Liver (tissue), 9 donors: ENCODE measurements around the gene PIGW. TPM values are rescaled to one million over a fixed set of nuclear protein-coding genes. Genes with fewer than 3 reads are reported as not detected.

Source experiments
- DNase-seq: peaks from one replicate; pipeline ENCODE4 v3.0.0-alpha.2; 2017; ENCODE audit warnings: low spot score
- H3K27ac ChIP-seq, 2 donors: one replicate each; pipeline ENCODE4 v1.7.0; 2013; ENCODE audit warnings: inconsistent platforms in 2 of 2, low read length in 2 of 2, control low read depth in 1 of 2, low read depth in 1 of 2, mild to moderate bottlenecking in 1 of 2
- H3K27me3 ChIP-seq, 4 donors: one replicate each; pipeline versions ENCODE4 v1.6.1 to v1.7.0; 2013; ENCODE audit warnings: low read length in 3 of 4, inconsistent platforms in 1 of 4, mild to moderate bottlenecking in 1 of 4, moderate library complexity in 1 of 4; ENCODE audit not compliant: control insufficient read depth in 4 of 4, insufficient read depth in 4 of 4
- H3K36me3 ChIP-seq, 4 donors: one replicate each; pipeline versions ENCODE4 v1.6.1 to v1.7.0; 2013; ENCODE audit warnings: low read length in 3 of 4, mild to moderate bottlenecking in 3 of 4, low read depth in 1 of 4, moderate library complexity in 1 of 4; ENCODE audit not compliant: control insufficient read depth in 4 of 4, insufficient read depth in 3 of 4
- H3K4me1 ChIP-seq, 4 donors: one replicate each; pipeline versions ENCODE4 v1.6.1 to v1.7.0; 2013; ENCODE audit warnings: low read length in 3 of 4, mild to moderate bottlenecking in 3 of 4, moderate library complexity in 1 of 4; ENCODE audit not compliant: control insufficient read depth in 4 of 4, insufficient read depth in 4 of 4
- H3K4me3 ChIP-seq, 3 donors: one replicate each; pipeline versions ENCODE4 v1.6.1 to v1.7.0; 2013; ENCODE audit warnings: low read length in 3 of 3, control low read depth in 1 of 3, low read depth in 1 of 3, mild to moderate bottlenecking in 1 of 3
- H3K9ac ChIP-seq, 2 donors: one replicate each; pipeline ENCODE4 v1.7.0; 2013; ENCODE audit warnings: low read length in 2 of 2, mild to moderate bottlenecking in 2 of 2, moderate library complexity in 2 of 2, control low read depth in 1 of 2, low read depth in 1 of 2
- H3K9me3 ChIP-seq, 4 donors: one replicate each; pipeline versions ENCODE4 v1.6.1 to v1.7.0; 2013; ENCODE audit warnings: low read length in 3 of 4; ENCODE audit not compliant: control insufficient read depth in 4 of 4
- ATF3 ChIP-seq: IDR thresholded peaks from 2 replicates; pipeline ENCODE4 v1.6.1; 2016; ENCODE audit warnings: antibody characterized with exemption
- CTCF ChIP-seq: fragments of 150-350 bp; IDR thresholded peaks from 2 replicates; pipeline ENCODE4 v1.5.1; 2017; ENCODE audit warnings: improper control_type of control experiment, low read depth, low read length; ENCODE audit not compliant: missing input control
- GABPA ChIP-seq, 2 donors: IDR thresholded peaks in 1 of 2; conservative IDR thresholded peaks in 1 of 2; 2 replicates each; pipeline ENCODE4 v1.6.1; 2016; ENCODE audit warnings: antibody characterized with exemption in 2 of 2, mild to moderate bottlenecking in 1 of 2, moderate library complexity in 1 of 2
- HNF4A ChIP-seq, 2 donors: conservative IDR thresholded peaks; 2 replicates each; pipeline ENCODE4 v1.6.1; 2016; ENCODE audit warnings: antibody characterized with exemption in 2 of 2, mild to moderate bottlenecking in 2 of 2
- HNF4G ChIP-seq: IDR thresholded peaks from 2 replicates; pipeline ENCODE4 v1.6.1; 2016; ENCODE audit warnings: antibody characterized with exemption
- JUND ChIP-seq, 2 donors: IDR thresholded peaks; 2 replicates each; pipeline ENCODE4 v1.6.1; 2016; ENCODE audit warnings: antibody characterized with exemption in 2 of 2
- NR2F2 ChIP-seq: IDR thresholded peaks from 2 replicates; pipeline ENCODE4 v1.6.1; 2016; ENCODE audit warnings: antibody characterized with exemption
- RAD21 ChIP-seq, 2 donors: IDR thresholded peaks; 2 replicates each; pipeline ENCODE4 v1.6.1; 2016; ENCODE audit warnings: antibody characterized with exemption in 2 of 2, mild to moderate bottlenecking in 2 of 2
- REST ChIP-seq: IDR thresholded peaks from 2 replicates; pipeline ENCODE4 v1.6.1; 2016; ENCODE audit warnings: antibody characterized with exemption, mild to moderate bottlenecking
- RXRA ChIP-seq, 2 donors: IDR thresholded peaks; 2 replicates each; pipeline ENCODE4 v1.6.1; 2017 to 2018; ENCODE audit warnings: antibody characterized with exemption in 2 of 2, mild to moderate bottlenecking in 1 of 2
- SP1 ChIP-seq: IDR thresholded peaks from 2 replicates; pipeline ENCODE4 v1.6.1; 2018; ENCODE audit warnings: antibody characterized with exemption, mild to moderate bottlenecking
- WGBS: extraction: QIAGEN DNeasy Blood & Tissue Kit; methylation state at CpG from one replicate; pipeline ENCODE4 v1.1.7; 2013; 5-methylcytosine and 5-hydroxymethylcytosine counted together
- polyA plus RNA-seq, 2 donors: library from polyadenylated mRNA; stranded (reverse) in 1 of 2; unstranded in 1 of 2; fragments of 200-250 nt in 1 of 2; fragments of >200 nt in 1 of 2; fragmentation: Nextera tagmentation in 1 of 2; extraction: Ambion mirVana in 1 of 2; gene quantifications; one replicate each; pipeline versions ENCODE4 v1.2.1 to v1.2.3, GENCODE V29; 2013 to 2015
- total RNA-seq, 2 donors: library from RNA; depleted of rRNA; stranded (reverse); fragments of >200 nt; gene quantifications; one replicate each; pipeline ENCODE4 v1.2.3, GENCODE V29; 2014
- TF ChIP-seq, protein P1 (sequence below): IDR thresholded peaks from 2 replicates; pipeline ENCODE4 v1.6.1; 2016; ENCODE audit warnings: antibody characterized with exemption
- TF ChIP-seq, protein P2 (sequence below): IDR thresholded peaks from 2 replicates; pipeline ENCODE4 v1.6.1; 2016; ENCODE audit warnings: antibody characterized with exemption
- donor health status: healthy.
- donor health status: healthy.
- donor health status: healthy.
- donor health status: healthy.
- donor health status: healthy.

Gene PIGW
- total and polyA plus RNA-seq, 4 donors = 3.2 to 9.6 (median 6.1) TPM

DNA sequence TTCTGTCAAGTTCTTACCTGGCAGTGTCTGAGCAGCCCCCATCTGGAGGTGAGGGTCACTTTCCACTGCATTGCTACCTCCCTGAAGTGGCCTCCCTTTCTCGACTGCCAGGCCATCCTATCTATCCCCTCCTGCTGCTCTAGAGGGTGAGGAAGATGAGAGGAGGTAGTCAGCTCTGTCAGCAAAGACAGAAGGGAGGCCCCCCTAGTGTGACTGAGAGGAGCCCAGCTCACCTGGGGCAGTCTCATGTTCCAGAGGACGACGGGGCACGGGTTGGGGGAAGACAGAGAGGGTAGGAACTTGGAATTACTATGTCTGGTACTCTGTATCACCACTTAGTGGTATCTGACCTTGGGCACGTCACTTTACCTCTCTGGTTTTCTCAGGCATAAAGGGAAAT lies 22.1 kb upstream of the PIGW start:
- Histone ChIP-seq H3K9me3 (no peaks in the 10 kb centered on the region), H3K27ac (no peak overlapping the region), H3K27me3 (no peaks in the 10 kb centered on the region), H3K9ac (no peak overlapping the region), H3K4me3 (no peak overlapping the region), H3K4me1 (no peaks in the 10 kb centered on the region), H3K36me3 (peaks cover 0 to 40% (median 10%) of the 10 kb centered on the region in 4 donors)
- no peak for TF ChIP-seq RXRA (IDR thresholded peaks at IDR 0.05)
- no peak for TF ChIP-seq REST
- TF ChIP-seq RAD21 (IDR thresholded peaks at IDR 0.05) = no peak
- no peak for TF ChIP-seq CTCF
- no peak for TF ChIP-seq ATF3
- TF ChIP-seq, protein P1, sequence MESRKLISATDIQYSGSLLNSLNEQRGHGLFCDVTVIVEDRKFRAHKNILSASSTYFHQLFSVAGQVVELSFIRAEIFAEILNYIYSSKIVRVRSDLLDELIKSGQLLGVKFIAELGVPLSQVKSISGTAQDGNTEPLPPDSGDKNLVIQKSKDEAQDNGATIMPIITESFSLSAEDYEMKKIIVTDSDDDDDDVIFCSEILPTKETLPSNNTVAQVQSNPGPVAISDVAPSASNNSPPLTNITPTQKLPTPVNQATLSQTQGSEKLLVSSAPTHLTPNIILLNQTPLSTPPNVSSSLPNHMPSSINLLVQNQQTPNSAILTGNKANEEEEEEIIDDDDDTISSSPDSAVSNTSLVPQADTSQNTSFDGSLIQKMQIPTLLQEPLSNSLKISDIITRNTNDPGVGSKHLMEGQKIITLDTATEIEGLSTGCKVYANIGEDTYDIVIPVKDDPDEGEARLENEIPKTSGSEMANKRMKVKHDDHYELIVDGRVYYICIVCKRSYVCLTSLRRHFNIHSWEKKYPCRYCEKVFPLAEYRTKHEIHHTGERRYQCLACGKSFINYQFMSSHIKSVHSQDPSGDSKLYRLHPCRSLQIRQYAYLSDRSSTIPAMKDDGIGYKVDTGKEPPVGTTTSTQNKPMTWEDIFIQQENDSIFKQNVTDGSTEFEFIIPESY = no peak
- 96% methylated on average over 5 of the region's 5 CpGs for WGBS
- DNase-seq = no peak

DNA sequence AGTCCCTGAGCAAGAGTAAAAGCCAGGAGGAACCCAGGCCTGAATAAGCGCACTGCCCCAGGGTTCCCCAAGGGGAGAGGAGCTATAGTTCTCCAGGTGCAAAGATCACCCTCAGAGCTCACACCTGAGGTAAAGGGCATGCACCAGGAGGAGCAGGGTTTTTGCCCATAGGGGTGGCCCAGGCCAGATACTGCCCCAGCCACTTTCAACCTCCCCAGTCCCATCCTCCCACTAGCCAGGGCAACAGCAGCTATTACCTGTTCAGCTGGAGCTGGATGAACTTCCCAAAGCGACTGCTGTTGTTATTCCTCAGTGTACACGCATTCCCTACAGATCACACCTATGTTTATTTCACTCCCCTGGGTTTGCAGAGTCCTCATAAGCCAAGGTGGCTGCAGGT lies 19.9 kb upstream of the PIGW start:
- no peak overlapping the region for H3K9ac ChIP-seq
- no peak for DNase-seq
- H3K27me3 ChIP-seq = no peaks in the 10 kb centered on the region
- H3K4me3 ChIP-seq = no peak overlapping the region
- H3K36me3 ChIP-seq = peaks cover 0 to 30% (median 8%) of the 10 kb centered on the region in 4 donors
- no peak overlapping the region for H3K27ac ChIP-seq
- TF ChIP-seq HNF4G (no peak), JUND (IDR thresholded peaks at IDR 0.05) (no peak), RXRA (IDR thresholded peaks at IDR 0.05) (no peak), RAD21 (IDR thresholded peaks at IDR 0.05) (no peak), NR2F2 (no peak), SP1 (no peak), HNF4A (conservative IDR thresholded peaks at IDR 0.05) (no peak), GABPA (IDR thresholded peaks at IDR 0.05 in 1 of 2, conservative IDR thresholded peaks at IDR 0.05 in 1 of 2) (no peak)
- TF ChIP-seq, protein P2, sequence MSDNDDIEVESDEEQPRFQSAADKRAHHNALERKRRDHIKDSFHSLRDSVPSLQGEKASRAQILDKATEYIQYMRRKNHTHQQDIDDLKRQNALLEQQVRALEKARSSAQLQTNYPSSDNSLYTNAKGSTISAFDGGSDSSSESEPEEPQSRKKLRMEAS = no peak
- H3K9me3 ChIP-seq = no peaks in the 10 kb centered on the region
- no peaks in the 10 kb centered on the region for H3K4me1 ChIP-seq
- 97% methylated on average over 3 of the region's 3 CpGs for WGBS
